A673 (cell line): ENCODE measurements around the gene MOCS2. TPM values are rescaled to one million over a fixed set of nuclear protein-coding genes. Genes with fewer than 3 reads are reported as not detected.

Experiments used
- BruUV-seq: library from RNA; stranded (reverse); fragments of 400-500 nt; replicated peaks from 2 replicates; lab custom pipeline; 2021; lab: Mats Ljungman, UMichigan
- CTCF ChIA-PET: fragments of 300-600 bp; sonication (Branson Sonifier 250); formaldehyde crosslinking; loops from one replicate; lab custom pipeline; 2022; ENCODE audit warnings: antibody characterized with exemption; lab: Charles Lee
- POLR2A ChIA-PET: fragments of 300-600 bp; sonication (Branson Sonifier 250); formaldehyde crosslinking; loops from one replicate; lab custom pipeline; 2022; ENCODE audit warnings: antibody characterized with exemption; ENCODE audit not compliant: low non-redundant PET; lab: Charles Lee
- DNase-seq: peaks from one replicate; pipeline ENCODE4 v3.0.0-alpha.2; 2015; ENCODE audit warnings: low spot score
- H3K27ac ChIP-seq: fragments of 200-600 bp; sonication (generic); 2 replicates; pipeline ENCODE4 v1.5.1; 2016; ENCODE audit warnings: mixed run types, low read depth, mild to moderate bottlenecking, mixed read lengths, antibody characterized with exemption, low read length; ENCODE audit not compliant: poor library complexity, severe bottlenecking
- H3K27me3 ChIP-seq: fragments of 200-600 bp; sonication (generic); replicated peaks from 2 replicates; pipeline ENCODE4 v1.6.1; 2017; ENCODE audit warnings: mixed run types, low read depth, mild to moderate bottlenecking, mixed read lengths, antibody characterized with exemption, low read length; ENCODE audit not compliant: insufficient read depth, poor library complexity
- H3K36me3 ChIP-seq: fragments of 200-600 bp; sonication (generic); 2 replicates; pipeline ENCODE4 v1.6.1; 2016; ENCODE audit warnings: mixed run types, mild to moderate bottlenecking, mixed read lengths, antibody characterized with exemption, low read length; ENCODE audit not compliant: insufficient read depth, poor library complexity, severe bottlenecking
- H3K4me1 ChIP-seq: fragments of 200-600 bp; sonication (generic); 2 replicates; pipeline ENCODE4 v1.6.1; 2017; ENCODE audit warnings: mixed run types, mild to moderate bottlenecking, mixed read lengths, antibody characterized with exemption, low read length; ENCODE audit not compliant: insufficient read depth, poor library complexity, severe bottlenecking
- H3K4me3 ChIP-seq: fragments of 200-600 bp; sonication (generic); 2 replicates; pipeline ENCODE4 v1.5.1; 2016; ENCODE audit warnings: low read depth, mixed run types, mild to moderate bottlenecking, mixed read lengths, low read length; ENCODE audit not compliant: poor library complexity, severe bottlenecking
- H3K9me3 ChIP-seq: fragments of 200-600 bp; sonication (generic); 2 replicates; pipeline ENCODE4 v1.6.1; 2016; ENCODE audit warnings: mixed run types, low read depth, mild to moderate bottlenecking, mixed read lengths, antibody characterized with exemption, low read length; ENCODE audit not compliant: poor library complexity, severe bottlenecking
- CTCF ChIP-seq: fragments of 300-800, 200-600 bp; sonication (generic); conservative IDR thresholded peaks from 2 replicates; pipeline ENCODE4 v1.5.1; 2017; ENCODE audit warnings: low read depth, mild to moderate bottlenecking, antibody characterized with exemption, low read length, moderate library complexity, mixed read lengths
- EZH2 ChIP-seq: fragments of 200-600 bp; sonication (generic); IDR thresholded peaks from 2 replicates; pipeline ENCODE4 v1.6.1; 2017; ENCODE audit warnings: borderline replicate concordance, low read depth, mild to moderate bottlenecking, mixed read lengths, antibody characterized with exemption, low read length; ENCODE audit not compliant: poor library complexity, severe bottlenecking
- intact Hi-C: fragments of 100-400 bp; cut with micrococcal nuclease; formaldehyde crosslinking; loops from one replicate; pipeline ENCODE4 v1.10.0; 2022; ENCODE audit not compliant: unreplicated experiment
- total RNA-seq: library from RNA; stranded (reverse); gene quantifications from 2 replicates; pipeline ENCODE4 v1.2.3, GENCODE V29; 2021

The MOCS2 gene
- total RNA-seq, 1 experiment from 2014 or later = 41.7 TPM

GRCh38 chr5:53048248-53048647 lies 61.3 kb downstream of the MOCS2 start:
- Histone ChIP-seq H3K4me3 (no peak overlapping the region), H3K4me1 (no peaks in the 10 kb centered on the region), H3K27ac (no peak overlapping the region), H3K27me3 (no peaks in the 10 kb centered on the region), H3K9me3 (no peaks in the 10 kb centered on the region), H3K36me3 (no peaks in the 10 kb centered on the region)
- no peak for TF ChIP-seq EZH2
- no peak for TF ChIP-seq CTCF
- no TSS peak for BruUV-seq
- intact Hi-C loops = no loop called here
- ChIA-PET POLR2A (no interaction called here), CTCF (no interaction called here)
- no peak for DNase-seq

Other genes with a start within 250 kb of the MOCS2 start
- gene ITGA2, start 120.4 kb downstream of the MOCS2 start, total RNA-seq = 0.69 and 0.92 TPM in 2 replicates